CD4-positive, alpha-beta T cell (primary cell): ENCODE results near the gene CPEB1. TPM values are rescaled to one million over a fixed set of nuclear protein-coding genes. Genes with fewer than 3 reads are reported as not detected.

Source experiments
- ATAC-seq: fragments of 200-7000 bp; cut with Tn5 transposase; one replicate; pipeline ENCODE4 v1.10.0; 2022; ENCODE audit warnings: mild to moderate bottlenecking; ENCODE audit not compliant: poor library complexity
- CTCF ChIA-PET: fragments of 350-600 bp; sonication (Branson Sonifier 250); formaldehyde crosslinking; loops from one replicate; lab custom pipeline; 2021; ENCODE audit warnings: antibody characterized with exemption, inconsistent platforms; lab: Charles Lee
- POLR2A ChIA-PET: fragments of 350-600 bp; sonication (Branson Sonifier 250); formaldehyde crosslinking; loops from one replicate; lab custom pipeline; 2021; ENCODE audit warnings: antibody characterized with exemption, inconsistent platforms; lab: Charles Lee
- DNase-seq, 14 experiments: peaks; one replicate each; pipeline ENCODE4 v3.0.0-alpha.2; 2013 to 2020; ENCODE audit warnings: mixed read lengths in 2 of 14
- H3K27ac ChIP-seq, 2 donors: one replicate each; pipeline versions ENCODE4 v1.5.1 to v1.7.0; 2013; ENCODE audit warnings: low read length in 2 of 2, low read depth in 1 of 2, mild to moderate bottlenecking in 1 of 2
- H3K27me3 ChIP-seq, 2 experiments: 1 replicate in 1 of 2; 2 replicates in 1 of 2; pipeline versions ENCODE4 v1.6.1 to v1.7.0; 2013; ENCODE audit warnings: low read length in 2 of 2, control low read depth in 1 of 2, mild to moderate bottlenecking in 1 of 2, moderate library complexity in 1 of 2; ENCODE audit not compliant: insufficient read depth in 2 of 2, control insufficient read depth in 1 of 2
- H3K36me3 ChIP-seq: one replicate; pipeline ENCODE4 v1.6.1; 2013; ENCODE audit warnings: low read length, control low read depth; ENCODE audit not compliant: insufficient read depth
- H3K4me1 ChIP-seq: one replicate; pipeline ENCODE4 v1.6.1; 2013; ENCODE audit warnings: low read length, control low read depth; ENCODE audit not compliant: insufficient read depth
- H3K4me3 ChIP-seq: one replicate; pipeline ENCODE4 v1.5.1; 2013; ENCODE audit warnings: mild to moderate bottlenecking, low read length, moderate library complexity
- H3K9me3 ChIP-seq, 2 experiments: 1 replicate in 1 of 2; 2 replicates in 1 of 2; pipeline versions ENCODE4 v1.6.1 to v1.7.0; 2013; ENCODE audit warnings: low read length in 2 of 2, mild to moderate bottlenecking in 2 of 2, control low read depth in 1 of 2, moderate library complexity in 1 of 2; ENCODE audit not compliant: control insufficient read depth in 1 of 2, insufficient read depth in 1 of 2
- H3K27ac Mint-ChIP-seq: one replicate; pipeline ENCODE4 v1.8.0; 2020; ENCODE audit warnings: mixed read lengths
- H3K27me3 Mint-ChIP-seq: one replicate; pipeline ENCODE4 v1.8.0; 2021; ENCODE audit warnings: mixed read lengths
- H3K36me3 Mint-ChIP-seq: one replicate; pipeline ENCODE4 v1.8.0; 2021; ENCODE audit warnings: low read depth, mixed read lengths
- H3K4me1 Mint-ChIP-seq: one replicate; pipeline ENCODE4 v1.8.0; 2021; ENCODE audit warnings: low read depth, mixed read lengths
- H3K4me3 Mint-ChIP-seq: one replicate; pipeline ENCODE4 v1.8.0; 2020; ENCODE audit warnings: mild to moderate bottlenecking, mixed read lengths
- H3K9me3 Mint-ChIP-seq: one replicate; pipeline ENCODE4 v1.8.0; 2020; ENCODE audit warnings: mixed read lengths
- CTCF ChIP-seq: fragments of 200-600 bp; IDR thresholded peaks from one replicate; pipeline ENCODE4 v1.8.0; 2022; ENCODE audit warnings: antibody characterized with exemption, mild to moderate bottlenecking
- intact Hi-C, 2 experiments: fragments of 100-400 bp; cut with DNase I in 1 of 2; cut with micrococcal nuclease in 1 of 2; formaldehyde crosslinking; loops; one replicate each; pipeline versions ENCODE4 v1.15.1 to v1.9.0; 2023 to 2025; cut with DNase I, micrococcal nuclease
- total RNA-seq, 174 experiments: library from RNA in 2 of 174; stranded (reverse) in 2 of 174; gene quantifications; one replicate each; pipeline ENCODE4 v1.2.3 and lab custom pipeline; 2021 to 2026

The CPEB1 gene
- total RNA-seq, 2 experiments from 2014 or later = 0.19 to 0.61 TPM

GRCh38 chr15:82688691-82689090 is 41.5 kb upstream of the CPEB1 start:
- H3K9me3 ChIP-seq = peaks cover 0 to 4% of the 10 kb centered on the region in 2 experiments
- H3K4me3 Mint-ChIP-seq = no peak overlapping the region
- no peaks in the 10 kb centered on the region for H3K4me1 Mint-ChIP-seq
- H3K27me3 ChIP-seq = no peaks in the 10 kb centered on the region
- no peaks in the 10 kb centered on the region for H3K9me3 Mint-ChIP-seq
- no peak overlapping the region for H3K27ac Mint-ChIP-seq
- H3K27ac ChIP-seq = no peak overlapping the region
- CTCF ChIA-PET = no interaction called here
- DNase-seq (no peak), ATAC-seq (no peak)
- H3K27me3 Mint-ChIP-seq = peaks cover 22% of the 10 kb centered on the region
- no peaks in the 10 kb centered on the region for H3K36me3 ChIP-seq
- no peaks in the 10 kb centered on the region for H3K36me3 Mint-ChIP-seq
- H3K4me1 ChIP-seq = no peaks in the 10 kb centered on the region
- intact Hi-C loops = no loop called here
- TF ChIP-seq CTCF = no peak
- POLR2A ChIA-PET = no interaction called here
- H3K4me3 ChIP-seq = no peak overlapping the region

- Mint-ChIP-seq H3K27ac (peak overlapping the region; percentile 95), H3K27me3 (no peaks in the 10 kb centered on the region), H3K36me3 (peaks cover 5% of the 10 kb centered on the region), H3K4me1 (peaks cover 15% of the 10 kb centered on the region), H3K4me3 (peak overlapping the region; percentile 94), H3K9me3 (no peaks in the 10 kb centered on the region)
- Histone ChIP-seq H3K27me3 (no peaks in the 10 kb centered on the region), H3K4me1 (peaks cover 19% of the 10 kb centered on the region), H3K27ac (no peak overlapping the region), H3K4me3 (peak overlapping the region; percentile 91), H3K9me3 (peaks cover 0 to 8% of the 10 kb centered on the region in 2 experiments), H3K36me3 (no peaks in the 10 kb centered on the region)
- ChIA-PET CTCF (interaction anchor here (1.0 kb wide), 1 partner anchor 69 kb away, joined by 5 read pairs; no protein-coding TSS in a partner anchor), POLR2A (interaction anchor here (0.5 to 3.8 kb wide), 8 partner anchors 34 to 330 kb away, joined by 3 to 28 read pairs (median 7); partner anchors contain the start of genes C15orf40, CPEB1, RAMAC and RPS17)
- ATAC-seq (no peak), DNase-seq (no peak)
- TF ChIP-seq CTCF = no peak
- intact Hi-C loops = loop anchor here (2.0 to 5.0 kb wide), 4 partner anchors 69 to 306 kb away; partner anchors contain the start of gene RAMAC (in 1 of the 2)
These were observed 34.2 kb upstream of the CPEB1 start for GRCh38 chr15:82681371-82681770.

- Histone ChIP-seq H3K4me3 (peak overlapping the region; percentile 91), H3K4me1 (peaks cover 19% of the 10 kb centered on the region), H3K27ac (peak overlapping the region; percentile 70 to 74), H3K9me3 (peaks cover 0 to 8% of the 10 kb centered on the region in 2 experiments), H3K36me3 (no peaks in the 10 kb centered on the region), H3K27me3 (no peaks in the 10 kb centered on the region)
- POLR2A ChIA-PET = interaction anchor here (0.5 to 3.8 kb wide), 10 partner anchors 9 to 386 kb away, joined by 3 to 28 read pairs (median 7); partner anchors contain the start of genes C15orf40, CPEB1, RAMAC and RPS17
- Mint-ChIP-seq H3K4me3 (peak overlapping the region; percentile 94), H3K4me1 (peaks cover 15% of the 10 kb centered on the region), H3K27me3 (no peaks in the 10 kb centered on the region), H3K36me3 (peaks cover 5% of the 10 kb centered on the region), H3K27ac (peak overlapping the region; percentile 95), H3K9me3 (no peaks in the 10 kb centered on the region)
- DNase-seq (peak; percentile 74 to 94 (median 82)), ATAC-seq (peak; percentile 98)
- CTCF ChIA-PET = interaction anchor here (1.0 kb wide), 1 partner anchor 70 kb away, joined by 5 read pairs; no protein-coding TSS in a partner anchor
- intact Hi-C loops = loop anchor here (1.0 to 5.0 kb wide), 5 partner anchors 29 to 307 kb away; partner anchors contain the start of genes AP3B2 (in 1 of the 2) and RAMAC (in 1 of the 2)
- TF ChIP-seq CTCF = peak; percentile 35
These were observed 33.3 kb upstream of the CPEB1 start for GRCh38 chr15:82680200-82681102.
